PC-3 (cell line): Measurements from ENCODE around the gene ATP2A1. TPM values are rescaled to one million over a fixed set of nuclear protein-coding genes. Genes with fewer than 3 reads are reported as not detected.

Experiments
- ATAC-seq: fragments of 200-7000 bp; cut with Tn5 transposase; 2 replicates; pipeline ENCODE4 v1.9.1; 2020; ENCODE audit warnings: mild to moderate bottlenecking, moderate library complexity
- BruUV-seq: library from RNA; stranded (reverse); fragments of 400-500 nt; replicated peaks from 2 replicates; lab custom pipeline; 2021; lab: Mats Ljungman, UMichigan
- CTCF ChIA-PET: fragments of 300-600 bp; sonication (Branson Sonifier 250); formaldehyde crosslinking; loops from one replicate; lab custom pipeline; 2022; ENCODE audit warnings: antibody characterized with exemption; lab: Charles Lee
- POLR2A ChIA-PET: fragments of 300-600 bp; sonication (Branson Sonifier 250); formaldehyde crosslinking; loops from one replicate; lab custom pipeline; 2022; ENCODE audit warnings: antibody characterized with exemption; ENCODE audit not compliant: unreplicated experiment; lab: Charles Lee
- DNase-seq: peaks from one replicate; pipeline ENCODE4 v3.0.0-alpha.2; 2015
- H2AFZ ChIP-seq: fragments of 300-600 bp; sonication (generic); 2 replicates; pipeline ENCODE4 v1.6.0; 2016; ENCODE audit warnings: antibody characterized with exemption, low read length
- H3F3A ChIP-seq: fragments of 300-600 bp; sonication (generic); one replicate; pipeline ENCODE4 v1.6.0; 2017; ENCODE audit warnings: antibody characterized with exemption, low read length, control low read depth, mild to moderate bottlenecking; ENCODE audit not compliant: unreplicated experiment
- H3K27ac ChIP-seq: fragments of 300-600 bp; sonication (generic); 2 replicates; pipeline ENCODE4 v1.5.1; 2016; ENCODE audit warnings: mild to moderate bottlenecking, low read length
- H3K27me3 ChIP-seq: fragments of 300-600 bp; sonication (generic); 2 replicates; pipeline ENCODE4 v1.6.1; 2016; ENCODE audit warnings: low read length, mixed read lengths
- H3K36me3 ChIP-seq: fragments of 300-600 bp; sonication (generic); 2 replicates; pipeline ENCODE4 v1.6.1; 2016; ENCODE audit warnings: low read depth, mixed run types, low read length, mixed read lengths
- H3K4me1 ChIP-seq: fragments of 300-600 bp; sonication (generic); 2 replicates; pipeline ENCODE4 v1.5.1; 2016; ENCODE audit warnings: low read length; ENCODE audit not compliant: insufficient read depth
- H3K4me2 ChIP-seq: fragments of 300-600 bp; sonication (generic); 2 replicates; pipeline ENCODE4 v1.6.0; 2016; ENCODE audit warnings: low read length
- H3K4me3 ChIP-seq: fragments of 300-600 bp; sonication (generic); 2 replicates; pipeline ENCODE4 v1.5.1; 2016; ENCODE audit warnings: mild to moderate bottlenecking, low read length, mixed read lengths
- H3K79me2 ChIP-seq: fragments of 300-600 bp; sonication (generic); 2 replicates; pipeline ENCODE4 v1.6.1; 2017; ENCODE audit warnings: low read length, mixed read lengths
- H3K9ac ChIP-seq: fragments of 300-600 bp; sonication (generic); 2 replicates; pipeline ENCODE4 v1.6.0; 2016; ENCODE audit warnings: mild to moderate bottlenecking, low read length
- H3K9me2 ChIP-seq: fragments of 300-600 bp; sonication (generic); replicated peaks from 2 replicates; pipeline ENCODE4 v1.6.1; 2016; ENCODE audit warnings: mixed run types, low read length, mixed read lengths
- H3K9me3 ChIP-seq: fragments of 300-600 bp; sonication (generic); 2 replicates; pipeline ENCODE4 v1.6.1; 2016; ENCODE audit warnings: low read length, mixed read lengths
- H4K20me1 ChIP-seq: fragments of 300-600 bp; sonication (generic); 2 replicates; pipeline ENCODE4 v1.6.1; 2016; ENCODE audit warnings: low read length, mixed read lengths
- EZH2phosphoT487 ChIP-seq: fragments of 300-600 bp; sonication (generic); IDR thresholded peaks from 2 replicates; pipeline ENCODE4 v1.6.1; 2018; ENCODE audit warnings: mild to moderate bottlenecking, antibody characterized with exemption, low read length, borderline replicate concordance
- intact Hi-C: fragments of 100-400 bp; cut with micrococcal nuclease; formaldehyde crosslinking; loops from 2 replicates; pipeline ENCODE4 v1.9.0; 2023
- microRNA-seq: library from miRNA; unstranded; fragments of <30 nt; microRNA quantifications from one replicate; pipeline ENCODE4 v1.1.0, GENCODE V29; 2020; ENCODE audit not compliant: unreplicated experiment
- total RNA-seq: library from RNA; depleted of rRNA; stranded (reverse); fragments of >200 nt; gene quantifications from 2 replicates; pipeline ENCODE4 v1.2.3, GENCODE V29; 2014; rRNA removed

The ATP2A1 gene
- total RNA-seq, 1 experiment from 2014 or later = 0.87 TPM

DNA sequence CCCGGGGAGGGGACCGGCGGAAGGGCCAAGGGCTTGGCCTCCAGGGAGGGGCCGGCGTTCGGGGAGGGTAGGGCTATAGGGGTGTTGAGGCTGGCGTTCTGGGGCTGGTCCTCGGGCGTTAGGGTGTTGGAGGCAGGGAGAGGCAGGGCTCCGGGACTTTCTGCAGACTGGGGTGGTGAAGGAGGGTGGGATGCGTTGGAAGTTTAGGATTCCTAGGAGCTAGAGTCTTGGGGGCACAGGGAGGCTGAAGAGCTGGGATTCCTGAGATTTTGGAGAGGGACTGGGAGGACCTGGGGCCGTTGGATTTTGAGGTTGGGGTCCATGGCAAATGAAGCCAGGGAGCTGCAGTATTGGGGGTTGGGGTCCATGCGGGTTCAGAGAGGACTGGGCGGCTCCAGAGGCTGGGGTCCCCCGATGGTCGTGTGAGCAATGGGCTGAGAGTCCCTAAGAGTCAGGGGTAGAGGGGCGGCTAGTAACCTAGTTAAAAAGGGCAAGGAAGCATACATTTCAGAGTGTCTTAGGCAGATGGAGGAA, 73.2 kb downstream of the ATP2A1 start:
- TF ChIP-seq EZH2phosphoT487 = no peak
- Histone ChIP-seq H2AFZ (peak overlapping the region; percentile 84; the same call in 1 of the 2 replicates), H3K4me2 (peak overlapping the region; percentile 94), H3K4me3 (peak overlapping the region; percentile 89), H3F3A (no peaks in the 10 kb centered on the region), H3K4me1 (peaks cover 14% of the 10 kb centered on the region), H3K27ac (0 out of 2 replicates have a peak overlapping the region, but pooled peaks have one; percentile 4), H3K9me3 (no peaks in the 10 kb centered on the region), H3K9me2 (no peaks in the 10 kb centered on the region), H3K36me3 (peaks cover 10% of the 10 kb centered on the region; the same call in 1 of the 2 replicates), H4K20me1 (0 out of 2 replicates have a peak, but pooled peaks cover 5% of the 10 kb centered on the region), H3K27me3 (no peaks in the 10 kb centered on the region), H3K9ac (peak overlapping the region; percentile 89), H3K79me2 (peaks cover 21% of the 10 kb centered on the region)
- CTCF ChIA-PET = interaction anchor here (0.6 kb wide), 1 partner anchor 44 kb away, joined by 3 read pairs; no protein-coding TSS in a partner anchor
- ATAC-seq = peak; percentile 48
- no peak for DNase-seq
- intact Hi-C loops = no loop called here
- BruUV-seq = no TSS peak
- POLR2A ChIA-PET = no interaction called here

Small RNA genes within 50 kb of the gene (microRNA-seq; reads per million reads assigned to microRNA genes)
- gene MIR4721 = not detected

Other genes with a start within 250 kb of the ATP2A1 start
- gene NPIPB8, start 240.4 kb upstream of the ATP2A1 start, total RNA-seq = 1.1 TPM in 1 of 2 replicates, not detected in the other
- gene EIF3C, start 167.0 kb upstream of the ATP2A1 start, total RNA-seq = 369 and 630 TPM in 2 replicates
- 1.7 TPM in 1 of 2 replicates, not detected in the other for gene NPIPB9, start 126.7 kb upstream of the ATP2A1 start, total RNA-seq
- 65.8 and 104 TPM in 2 replicates for gene ATXN2L, start 55.5 kb upstream of the ATP2A1 start, total RNA-seq
- 185 and 198 TPM in 2 replicates for gene TUFM, start 32.1 kb upstream of the ATP2A1 start, total RNA-seq
- gene SH2B1, start 14.6 kb upstream of the ATP2A1 start, total RNA-seq = 22.2 and 24.4 TPM in 2 replicates
- gene RABEP2, start 46.8 kb downstream of the ATP2A1 start, total RNA-seq = 40.2 and 43.3 TPM in 2 replicates
- gene CD19, start 53.5 kb downstream of the ATP2A1 start, total RNA-seq = not detected in 2 replicates
- 33.3 and 43.9 TPM in 2 replicates for gene NFATC2IP, start 72.4 kb downstream of the ATP2A1 start, total RNA-seq
- gene SPNS1, start 96.3 kb downstream of the ATP2A1 start, total RNA-seq = 44.8 and 50.6 TPM in 2 replicates
- gene LAT, start 106.6 kb downstream of the ATP2A1 start, total RNA-seq = 0.29 and 1.0 TPM in 2 replicates